HG02981 (cell line): ENCODE data around the gene R3HDM2.

ENCODE experiments used
- ATAC-seq: cut with Tn5 transposase; IDR thresholded peaks from one replicate; pipeline ENCODE4 v1.9.1; 2021; ENCODE audit warnings: mild to moderate bottlenecking, moderate library complexity; ENCODE audit not compliant: unreplicated experiment

Gene R3HDM2

GRCh38 chr12:57467212-57467874 is 36.5 kb upstream of the R3HDM2 start:
- ATAC-seq = no peak

GRCh38 chr12:57465747-57466505 is 35.1 kb upstream of the R3HDM2 start:
- no peak for ATAC-seq

- no peak for ATAC-seq
These were observed 34.3 kb upstream of the R3HDM2 start for GRCh38 chr12:57465030-57465746.

- no peak for ATAC-seq
These were observed 33.7 kb upstream of the R3HDM2 start for GRCh38 chr12:57464569-57464968.

GRCh38 chr12:57462912-57463253 is 32.0 kb upstream of the R3HDM2 start:
- ATAC-seq = no peak

GRCh38 chr12:57462251-57462911 is 31.5 kb upstream of the R3HDM2 start:
- ATAC-seq = peak; percentile 53

- ATAC-seq = no peak
These were observed 31.0 kb upstream of the R3HDM2 start for GRCh38 chr12:57461917-57462250.

- no peak for ATAC-seq
These were observed 30.6 kb upstream of the R3HDM2 start for GRCh38 chr12:57461276-57461916.

GRCh38 chr12:57460841-57461275 is 30.0 kb upstream of the R3HDM2 start:
- no peak for ATAC-seq

- ATAC-seq = no peak
These were observed 29.6 kb upstream of the R3HDM2 start for GRCh38 chr12:57460468-57460784.

- no peak for ATAC-seq
These were observed 29.1 kb upstream of the R3HDM2 start, which contains the start of gene GLI1 for GRCh38 chr12:57459750-57460467. GLI1 (plus strand) TSS chr12:57459785; CDS start chr12:57463692, 3,907 bp downstream.

GRCh38 chr12:57459055-57459749 is 28.4 kb upstream of the R3HDM2 start:
- peak; percentile 50 for ATAC-seq

- no peak for ATAC-seq
These were observed 27.8 kb upstream of the R3HDM2 start for GRCh38 chr12:57458665-57459054.

- no peak for ATAC-seq
These were observed 26.1 kb upstream of the R3HDM2 start for GRCh38 chr12:57456737-57457490.

- no peak for ATAC-seq
These were observed 25.4 kb upstream of the R3HDM2 start for GRCh38 chr12:57456145-57456700.

GRCh38 chr12:57455374-57456144 is 24.7 kb upstream of the R3HDM2 start:
- ATAC-seq = no peak

- ATAC-seq = no peak
These were observed 23.9 kb upstream of the R3HDM2 start, which contains the start of gene INHBE for GRCh38 chr12:57454566-57455373. INHBE (plus strand) TSS chr12:57455307; CDS start chr12:57455537, 230 bp downstream.
